Gastroesophageal sphincter (tissue), 4 donors: ENCODE data around the gene MICALL1. TPM values are rescaled to one million over a fixed set of nuclear protein-coding genes. Genes with fewer than 3 reads are reported as not detected.
"Not testable (repeated sequence)": the region's sequence is repeated elsewhere in the genome, so short reads cannot be mapped to it uniquely, and the experiment has no call there.

ENCODE experiments used
- ATAC-seq: fragments of 150-250 bp; one replicate; pipeline ENCODE4 v1.9.1; 2016; ENCODE audit warnings: mild to moderate bottlenecking, moderate library complexity
- H3K27ac ChIP-seq, 4 donors: fragments of 200-600 bp; sonication (generic) in 3 of 4; 1 replicate in 3 of 4; 2 replicates in 1 of 4; pipeline ENCODE4 v1.5.1; 2016 to 2019
- H3K27me3 ChIP-seq: fragments of 200-600 bp; sonication (generic); one replicate; pipeline ENCODE4 v1.5.1; 2019
- H3K36me3 ChIP-seq, 2 donors: fragments of 200-600 bp; sonication (generic); one replicate each; pipeline ENCODE4 v1.5.1; 2019; ENCODE audit warnings: control low read depth in 1 of 2
- H3K4me1 ChIP-seq, 3 donors: fragments of 200-600 bp; sonication (generic); 1 replicate in 2 of 3; 2 replicates in 1 of 3; pipeline ENCODE4 v1.5.1; 2016 to 2019; ENCODE audit warnings: control low read depth in 2 of 3
- H3K4me3 ChIP-seq, 2 donors: fragments of 200-600 bp; sonication (generic); one replicate each; pipeline ENCODE4 v1.5.1; 2019; ENCODE audit warnings: mild to moderate bottlenecking in 1 of 2, moderate library complexity in 1 of 2
- H3K9me3 ChIP-seq, 3 donors: fragments of 200-600 bp; sonication (generic); one replicate each; pipeline ENCODE4 v1.5.1; 2017 to 2019; ENCODE audit warnings: control low read depth in 2 of 3
- CTCF ChIP-seq, 4 experiments: fragments of 200-600 bp in 2 of 4; fragments of 450-650 bp in 2 of 4; sonication (generic) in 1 of 4; IDR thresholded peaks; one replicate each; pipeline ENCODE4 v1.5.1; 2017 to 2019; ENCODE audit warnings: antibody characterized with exemption in 4 of 4, mild to moderate bottlenecking in 2 of 4, moderate library complexity in 2 of 4
- EP300 ChIP-seq: sonication (generic); formaldehyde crosslinking; IDR thresholded peaks from one replicate; pipeline ENCODE4 v1.6.1; 2017; ENCODE audit warnings: antibody characterized with exemption, mild to moderate bottlenecking
- POLR2A ChIP-seq, 2 donors: fragments of 450-650 bp; IDR thresholded peaks; one replicate each; pipeline ENCODE4 v1.6.1; 2017; ENCODE audit warnings: antibody characterized with exemption in 2 of 2, mild to moderate bottlenecking in 2 of 2, moderate library complexity in 1 of 2
- POLR2AphosphoS5 ChIP-seq: sonication (generic); formaldehyde crosslinking; IDR thresholded peaks from one replicate; pipeline ENCODE4 v1.6.1; 2017; ENCODE audit warnings: antibody characterized with exemption
- WGBS, 2 donors: methylation state at CpG; one replicate each; pipeline ENCODE4 v1.1.5; 2018; ENCODE audit warnings: low coverage in 1 of 2; 5-methylcytosine and 5-hydroxymethylcytosine counted together
- total RNA-seq, 4 donors: library from RNA; depleted of rRNA; stranded (reverse); fragments of >200 nt; gene quantifications; one replicate each; pipeline ENCODE4 v1.1.0, GENCODE V29; 2016

Gene MICALL1
- total RNA-seq, 4 donors from 2014 or later, result 46.9 to 132 (median 48.1) TPM

GRCh38 chr22:37972527-37972926, 66.4 kb downstream of the MICALL1 start:
- TF ChIP-seq EP300, result no peak
- no peak for TF ChIP-seq POLR2A (IDR thresholded peaks at IDR 0.05)
- TF ChIP-seq CTCF (IDR thresholded peaks at IDR 0.05), result no peak
- TF ChIP-seq POLR2AphosphoS5, result no peak
- H3K27me3 ChIP-seq, result no peaks in the 10 kb centered on the region
- H3K4me3 ChIP-seq, result no peak overlapping the region
- H3K4me1 ChIP-seq, result peaks cover 0 to 6% (median 0%) of the 10 kb centered on the region in 3 donors
- H3K36me3 ChIP-seq, result peaks cover 0 to 79% of the 10 kb centered on the region in 2 donors
- no peaks in the 10 kb centered on the region for H3K9me3 ChIP-seq
- ATAC-seq, result no peak
- no peak overlapping the region for H3K27ac ChIP-seq
- 33 to 37% methylated on average over 1 to 2 of the region's 3 CpGs for WGBS, 2 donors

DNA sequence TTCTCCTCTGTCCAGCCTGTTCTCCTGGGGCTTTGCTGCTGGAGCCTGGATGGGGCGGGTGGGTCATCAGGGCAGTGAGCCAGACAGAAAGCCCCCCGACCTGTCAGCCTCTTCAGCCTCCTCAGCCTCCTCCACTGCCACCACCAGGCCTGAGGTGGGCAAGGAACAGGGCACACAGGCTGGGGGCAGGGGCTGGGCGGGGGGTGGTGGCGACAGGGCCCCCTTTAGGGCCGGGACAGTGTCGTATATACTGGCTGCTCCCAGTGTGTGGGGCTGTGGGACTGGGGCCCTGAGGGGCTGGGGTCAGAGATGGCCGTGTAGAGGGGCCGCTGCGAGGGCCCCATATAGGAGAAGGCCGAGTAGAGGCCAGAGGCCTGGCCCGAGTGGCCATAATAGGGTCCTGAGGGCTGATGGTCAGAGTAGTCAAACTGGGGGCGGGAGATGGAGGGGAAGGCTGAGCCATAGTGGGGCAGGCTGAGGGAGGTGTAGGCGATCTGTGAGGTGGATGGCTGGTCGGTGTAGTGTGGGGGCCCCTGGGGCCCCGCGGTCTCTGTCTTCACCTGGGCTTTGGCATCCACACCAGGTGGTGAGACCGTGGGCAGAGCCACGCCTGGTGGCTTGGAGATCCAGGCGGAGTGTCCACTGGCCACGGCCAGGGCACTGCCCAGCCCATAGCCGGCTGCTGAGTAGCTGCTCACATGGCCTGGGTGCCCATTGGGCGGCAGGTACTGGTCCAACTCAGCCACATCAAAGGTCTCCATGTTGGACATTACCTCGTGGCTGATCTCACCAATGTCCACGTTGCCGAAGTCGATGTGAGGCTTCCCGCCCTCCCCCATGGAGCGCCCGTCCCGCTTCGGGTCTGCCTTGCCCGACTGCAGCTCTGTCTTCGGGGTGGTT, 67.4 kb downstream of the MICALL1 start:
- H3K27ac ChIP-seq, result no peak overlapping the region
- no peaks in the 10 kb centered on the region for H3K9me3 ChIP-seq
- WGBS, 2 donors, result 70% methylated on average over 5 of the region's 33 CpGs; no CpG with 5 or more reads in 1 of the 2 donors
- H3K27me3 ChIP-seq, result no peaks in the 10 kb centered on the region
- ATAC-seq, result no peak
- peaks cover 0 to 79% of the 10 kb centered on the region in 2 donors for H3K36me3 ChIP-seq
- H3K4me1 ChIP-seq, result no peaks in the 10 kb centered on the region
- no peak for TF ChIP-seq EP300
- TF ChIP-seq POLR2AphosphoS5, result no peak
- no peak for TF ChIP-seq POLR2A (IDR thresholded peaks at IDR 0.05)
- no peak for TF ChIP-seq CTCF (IDR thresholded peaks at IDR 0.05)
- H3K4me3 ChIP-seq, result no peak overlapping the region

- Histone ChIP-seq H3K4me3 (no peak overlapping the region), H3K36me3 (peaks cover 0 to 84% of the 10 kb centered on the region in 2 donors), H3K27me3 (no peaks in the 10 kb centered on the region), H3K27ac (no peak overlapping the region), H3K9me3 (no peaks in the 10 kb centered on the region), H3K4me1 (no peaks in the 10 kb centered on the region)
- TF ChIP-seq EP300, result no peak
- TF ChIP-seq POLR2AphosphoS5, result no peak
- TF ChIP-seq POLR2A (IDR thresholded peaks at IDR 0.05), result no peak
- TF ChIP-seq CTCF (IDR thresholded peaks at IDR 0.05), result no peak
- no peak for ATAC-seq
- 33 to 100% methylated on average over 1 of the region's 2 CpGs for WGBS, 2 donors
Measured at GRCh38 chr22:37975153-37975552, 69.1 kb downstream of the MICALL1 start.

DNA sequence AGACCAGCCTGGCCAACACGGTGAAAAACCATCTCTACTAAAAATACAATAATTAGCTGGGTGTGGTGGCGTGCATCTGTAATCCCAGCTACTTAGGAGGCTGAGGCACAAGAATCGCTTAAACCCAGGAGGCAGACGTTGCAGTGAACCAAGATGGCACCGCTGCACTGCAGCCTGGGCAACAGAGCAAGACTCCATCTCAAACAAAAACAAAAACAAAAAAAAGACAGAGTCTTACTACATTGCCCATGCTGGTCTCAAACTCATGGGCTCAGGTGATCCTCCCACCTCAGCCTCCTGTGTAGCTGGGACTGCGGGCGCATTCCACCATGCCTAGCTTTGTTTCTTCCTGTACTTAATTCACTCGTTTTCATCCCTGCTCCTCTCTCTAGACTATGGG, 69.9 kb downstream of the MICALL1 start:
- WGBS, 2 donors, result 68 to 90% methylated on average over 3 to 7 of the region's 8 CpGs
- not testable (repeated sequence) for H3K4me1 ChIP-seq, H3K9me3 ChIP-seq, H3K4me3 ChIP-seq, H3K27ac ChIP-seq, H3K27me3 ChIP-seq, ATAC-seq
- peaks cover 0 to 88% of the 10 kb centered on the region in 2 donors for H3K36me3 ChIP-seq

DNA sequence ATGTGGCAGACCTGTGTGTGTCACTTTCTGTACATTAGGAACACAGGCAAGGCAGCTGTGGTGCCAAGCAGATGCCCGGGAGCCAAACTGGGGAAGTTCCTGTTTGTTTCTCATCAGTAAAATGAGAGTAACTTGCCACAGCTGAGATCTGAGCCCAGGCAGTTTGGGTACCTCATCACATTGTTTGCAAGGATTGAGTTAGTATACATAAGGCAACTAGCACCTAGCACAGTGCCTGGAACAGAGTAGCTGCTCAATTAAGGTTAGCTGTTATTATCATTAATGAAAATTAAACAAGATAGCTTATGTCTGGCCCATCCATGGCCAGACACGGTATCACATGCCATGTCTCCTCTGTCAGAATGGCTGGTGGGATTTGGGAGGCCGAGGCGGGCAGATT, 70.5 kb downstream of the MICALL1 start:
- H3K27me3 ChIP-seq, result no peaks in the 10 kb centered on the region
- H3K4me3 ChIP-seq, result no peak overlapping the region
- H3K27ac ChIP-seq, result no peak overlapping the region
- no peak for ATAC-seq
- peaks cover 0 to 83% of the 10 kb centered on the region in 2 donors for H3K36me3 ChIP-seq
- H3K4me1 ChIP-seq, result no peaks in the 10 kb centered on the region
- TF ChIP-seq EP300 (no peak), POLR2AphosphoS5 (no peak), CTCF (IDR thresholded peaks at IDR 0.05) (no peak), POLR2A (IDR thresholded peaks at IDR 0.05) (no peak)
- no peaks in the 10 kb centered on the region for H3K9me3 ChIP-seq
- 60 to 100% methylated on average over 1 of the region's 4 CpGs for WGBS, 2 donors
